Measurements from ENCODE around the gene SHB. TPM values are rescaled to one million over a fixed set of nuclear protein-coding genes. Genes with fewer than 3 reads are reported as not detected.

The SHB gene
- total and polyA plus RNA-seq, 8 donors = 16.1 to 26.8 (median 21.9) TPM

DNA sequence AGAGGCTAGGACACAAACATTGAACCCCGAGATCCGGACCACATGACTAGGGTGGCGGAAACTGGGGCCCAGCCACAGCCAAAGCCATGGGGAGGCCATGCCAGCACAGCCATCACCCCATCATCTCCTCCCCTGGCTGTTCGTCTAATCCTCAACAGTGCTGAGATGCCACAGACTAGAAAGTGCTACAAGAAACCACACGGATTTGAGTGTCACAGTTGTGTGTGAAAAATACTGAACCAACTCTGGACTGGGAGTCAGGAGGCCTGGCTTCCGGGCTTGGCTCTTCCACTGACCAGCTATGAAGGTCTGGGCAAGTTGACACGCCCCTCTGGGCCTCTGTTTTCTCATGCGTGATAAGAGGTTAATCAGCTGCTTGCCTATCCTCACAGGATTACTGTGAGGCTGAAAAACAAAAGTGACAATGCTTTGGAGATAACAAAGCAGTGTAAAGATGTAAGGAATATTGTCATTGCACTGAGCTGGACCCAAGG is 38.8 kb upstream of the SHB start:
- ATAC-seq = no peak

DNA sequence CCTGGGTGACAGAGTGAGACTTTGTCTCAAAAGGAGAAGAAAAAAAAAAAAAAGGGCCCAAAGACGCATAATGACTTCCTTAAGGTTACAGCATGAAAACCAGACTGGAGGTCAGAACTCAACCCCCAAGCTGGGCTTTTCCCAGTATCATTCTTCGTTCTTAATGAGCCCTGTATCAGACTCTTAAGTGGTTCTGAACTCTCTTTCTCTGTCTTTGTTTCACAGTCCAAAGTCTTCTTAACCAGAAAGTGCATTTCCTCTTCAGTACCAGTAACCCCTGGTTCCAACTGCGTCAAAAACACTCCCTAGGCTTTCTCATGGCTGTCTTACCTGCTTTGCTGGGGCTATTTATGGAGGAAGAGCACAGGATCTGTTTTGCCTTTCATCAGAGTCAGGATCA is 38.4 kb upstream of the SHB start:
- Histone ChIP-seq H3K4me1 (no peaks in the 10 kb centered on the region), H3K4me3 (no peak overlapping the region), H3K27me3 (peaks cover 0 to 7% of the 10 kb centered on the region in 2 donors), H3K36me3 (no peaks in the 10 kb centered on the region), H3K27ac (no peak overlapping the region), H3K9me3 (no peaks in the 10 kb centered on the region)
- ATAC-seq = no peak
- TF ChIP-seq, protein P1, sequence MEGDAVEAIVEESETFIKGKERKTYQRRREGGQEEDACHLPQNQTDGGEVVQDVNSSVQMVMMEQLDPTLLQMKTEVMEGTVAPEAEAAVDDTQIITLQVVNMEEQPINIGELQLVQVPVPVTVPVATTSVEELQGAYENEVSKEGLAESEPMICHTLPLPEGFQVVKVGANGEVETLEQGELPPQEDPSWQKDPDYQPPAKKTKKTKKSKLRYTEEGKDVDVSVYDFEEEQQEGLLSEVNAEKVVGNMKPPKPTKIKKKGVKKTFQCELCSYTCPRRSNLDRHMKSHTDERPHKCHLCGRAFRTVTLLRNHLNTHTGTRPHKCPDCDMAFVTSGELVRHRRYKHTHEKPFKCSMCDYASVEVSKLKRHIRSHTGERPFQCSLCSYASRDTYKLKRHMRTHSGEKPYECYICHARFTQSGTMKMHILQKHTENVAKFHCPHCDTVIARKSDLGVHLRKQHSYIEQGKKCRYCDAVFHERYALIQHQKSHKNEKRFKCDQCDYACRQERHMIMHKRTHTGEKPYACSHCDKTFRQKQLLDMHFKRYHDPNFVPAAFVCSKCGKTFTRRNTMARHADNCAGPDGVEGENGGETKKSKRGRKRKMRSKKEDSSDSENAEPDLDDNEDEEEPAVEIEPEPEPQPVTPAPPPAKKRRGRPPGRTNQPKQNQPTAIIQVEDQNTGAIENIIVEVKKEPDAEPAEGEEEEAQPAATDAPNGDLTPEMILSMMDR (IDR thresholded peaks at IDR 0.05) = no peak
- intact Hi-C loops (cut with DNase I) = no loop called here
- no peak for DNase-seq

More for the DNA sequence above, 38.8 kb upstream of the SHB start:
- H3K9me3 ChIP-seq = no peaks in the 10 kb centered on the region
- TF ChIP-seq, protein P1 (IDR thresholded peaks at IDR 0.05) = no peak
- no peak for DNase-seq
- no peak overlapping the region for H3K27ac ChIP-seq
- peaks cover 0 to 7% of the 10 kb centered on the region in 2 donors for H3K27me3 ChIP-seq
- no peaks in the 10 kb centered on the region for H3K36me3 ChIP-seq
- H3K4me1 ChIP-seq = no peaks in the 10 kb centered on the region
- intact Hi-C loops (cut with DNase I) = no loop called here
- no peak overlapping the region for H3K4me3 ChIP-seq

DNA sequence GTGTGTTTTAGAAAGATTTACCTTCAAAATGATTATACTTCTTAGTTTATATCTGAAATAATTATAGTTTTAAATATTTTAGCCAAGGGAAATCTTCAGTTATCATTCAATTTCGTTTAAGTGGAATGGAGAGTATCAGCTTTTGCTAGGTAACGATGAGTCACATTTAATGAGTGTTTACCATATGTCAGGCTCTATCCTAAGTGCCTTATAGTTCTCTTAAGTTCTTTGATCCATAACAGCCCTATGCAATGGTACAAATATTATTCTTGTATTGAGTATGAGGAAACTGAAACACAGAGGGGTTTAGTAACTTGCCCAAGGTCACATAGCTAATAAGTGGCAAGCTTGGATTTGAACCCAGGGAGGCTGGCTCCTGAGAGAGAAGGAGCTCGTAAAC is 37.5 kb upstream of the SHB start:
- Histone ChIP-seq H3K27me3 (peaks cover 0 to 7% of the 10 kb centered on the region in 2 donors), H3K4me1 (no peaks in the 10 kb centered on the region), H3K36me3 (no peaks in the 10 kb centered on the region), H3K4me3 (no peak overlapping the region), H3K9me3 (no peaks in the 10 kb centered on the region), H3K27ac (no peak overlapping the region)
- DNase-seq (no peak), ATAC-seq (peak; percentile 44)
- TF ChIP-seq, protein P1 (IDR thresholded peaks at IDR 0.05) = no peak
- intact Hi-C loops (cut with DNase I) = no loop called here

DNA sequence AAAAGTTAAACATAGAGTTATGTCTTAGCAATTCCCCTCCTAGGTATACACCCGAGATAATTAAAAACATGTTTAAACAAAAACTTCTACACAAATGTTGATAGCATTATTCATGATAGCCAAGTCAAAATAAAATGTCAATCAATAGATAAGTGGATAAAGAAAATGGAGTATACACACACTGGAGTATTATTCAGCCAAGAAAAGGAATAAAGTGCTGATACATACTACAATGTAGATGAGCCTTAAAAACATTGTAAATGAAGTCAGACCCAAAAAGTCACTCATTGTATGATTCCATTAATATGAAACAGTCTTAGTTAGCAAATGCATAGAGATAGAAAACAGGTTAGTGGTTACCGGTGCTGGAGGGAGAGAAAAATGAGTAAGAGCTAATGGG is 34.3 kb upstream of the SHB start:
- Histone ChIP-seq H3K36me3 (no peaks in the 10 kb centered on the region), H3K4me1 (no peaks in the 10 kb centered on the region), H3K4me3 (no peak overlapping the region), H3K27me3 (peaks cover 0 to 4% of the 10 kb centered on the region in 2 donors), H3K27ac (no peak overlapping the region), H3K9me3 (no peaks in the 10 kb centered on the region)
- DNase-seq = no peak
- intact Hi-C loops (cut with DNase I) = no loop called here
- TF ChIP-seq, protein P1 (IDR thresholded peaks at IDR 0.05) = no peak
- no peak for ATAC-seq

DNA sequence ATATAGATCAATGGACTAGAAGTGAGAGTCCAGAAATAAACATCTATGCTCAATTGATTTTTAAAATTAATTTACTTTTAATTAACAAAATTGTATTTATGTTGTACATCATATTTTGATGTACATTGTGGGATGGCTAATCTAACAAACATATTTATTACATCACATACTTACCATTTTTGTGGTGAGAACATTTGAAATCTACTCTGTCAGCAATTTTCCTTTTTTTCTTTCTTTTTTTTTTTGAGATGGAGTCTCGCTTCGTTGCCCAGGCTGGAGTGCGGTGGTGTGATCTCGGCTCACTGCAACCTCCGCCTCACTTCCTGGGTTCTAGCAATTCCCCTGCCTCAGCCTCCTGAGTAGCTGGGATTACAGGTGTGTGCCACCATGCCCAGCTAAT is 32.4 kb upstream of the SHB start:
- H3K9me3 ChIP-seq = no peaks in the 10 kb centered on the region
- no peak overlapping the region for H3K4me3 ChIP-seq
- intact Hi-C loops (cut with DNase I) = no loop called here
- ATAC-seq = no peak
- no peak for DNase-seq
- TF ChIP-seq, protein P1 (IDR thresholded peaks at IDR 0.05) = no peak
- H3K27me3 ChIP-seq = peaks cover 0 to 4% of the 10 kb centered on the region in 2 donors
- no peaks in the 10 kb centered on the region for H3K36me3 ChIP-seq
- no peak overlapping the region for H3K27ac ChIP-seq
- no peaks in the 10 kb centered on the region for H3K4me1 ChIP-seq

Data from left lung (tissue), 10 donors.